NCI-H345 (cell line): Measurements from ENCODE around the gene DDN.

Experiments
- DNase-seq: peaks from one replicate; lab custom pipeline; 2025; lab: John Stamatoyannopoulos, UW

DDN gene

DNA sequence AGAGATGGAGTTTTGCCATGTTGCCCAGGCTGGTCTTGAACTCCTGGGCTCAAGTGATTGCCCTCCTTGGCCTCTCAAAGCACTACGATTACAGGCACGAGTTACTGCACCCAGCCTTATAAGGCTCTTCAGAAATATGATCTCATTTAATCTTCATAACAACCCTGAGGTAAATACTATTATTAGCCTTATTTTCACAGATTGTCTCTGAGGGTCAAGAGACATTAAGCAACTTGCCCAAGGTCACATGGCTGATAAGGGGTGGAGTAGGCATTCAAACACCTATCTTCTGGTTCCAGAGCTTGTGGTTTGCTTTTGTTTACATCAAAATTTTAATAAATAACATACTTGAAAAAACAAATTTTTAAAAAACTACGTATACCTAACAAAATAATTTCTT is 14.3 kb upstream of the DDN start:
- DNase-seq: no peak

- no peak for DNase-seq
Observed at GRCh38 chr12:49012739-49013138, 13.6 kb upstream of the DDN start.

DNA sequence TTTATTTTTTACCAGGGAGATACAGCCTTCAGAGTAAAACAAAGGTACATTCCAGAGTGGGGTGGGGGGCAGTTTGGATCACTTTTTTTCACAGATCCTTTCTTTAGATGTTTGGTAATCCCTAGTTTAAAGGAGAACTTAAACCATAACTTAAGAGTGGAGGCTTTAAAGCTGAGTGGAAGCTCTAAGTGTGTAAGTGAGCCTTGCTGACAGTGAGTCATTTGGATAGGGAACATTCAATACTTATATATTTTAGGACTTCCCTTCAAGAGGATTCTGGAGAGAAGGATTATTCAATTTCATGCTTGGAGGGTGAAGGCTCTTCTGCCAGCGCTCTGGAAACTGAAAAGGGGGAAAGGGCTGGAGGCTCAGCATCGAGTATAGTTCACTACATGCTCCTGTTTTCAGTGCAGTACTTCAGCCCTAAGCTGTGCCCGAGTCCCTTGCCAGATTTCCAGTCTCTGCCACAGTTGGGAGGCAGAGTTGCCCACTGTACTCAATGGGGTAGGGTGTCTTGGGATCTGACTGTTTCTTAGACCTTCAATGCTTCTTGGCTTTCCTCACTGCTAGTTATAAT is 11.0 kb upstream of the DDN start:
- no peak for DNase-seq

DNA sequence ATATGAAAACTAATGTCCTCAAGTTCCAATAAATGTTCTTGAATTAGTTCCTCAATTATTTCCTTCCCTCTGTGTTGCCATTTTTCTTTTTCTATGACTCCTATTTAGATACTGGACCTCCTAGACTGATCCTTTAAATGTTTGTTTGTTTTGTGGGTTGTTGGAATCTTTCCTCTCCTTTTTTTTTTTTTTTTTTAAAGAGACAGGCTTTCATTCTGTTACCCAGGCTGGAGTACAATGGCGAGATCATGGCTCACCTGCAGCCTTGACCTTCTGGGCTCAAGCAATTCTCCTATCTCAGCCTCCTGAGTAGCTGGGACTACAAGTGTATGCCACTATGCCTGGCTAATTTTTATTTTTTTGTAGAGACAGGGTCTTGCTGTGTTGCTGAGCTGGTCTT is 9.8 kb upstream of the DDN start:
- no peak for DNase-seq

DNA sequence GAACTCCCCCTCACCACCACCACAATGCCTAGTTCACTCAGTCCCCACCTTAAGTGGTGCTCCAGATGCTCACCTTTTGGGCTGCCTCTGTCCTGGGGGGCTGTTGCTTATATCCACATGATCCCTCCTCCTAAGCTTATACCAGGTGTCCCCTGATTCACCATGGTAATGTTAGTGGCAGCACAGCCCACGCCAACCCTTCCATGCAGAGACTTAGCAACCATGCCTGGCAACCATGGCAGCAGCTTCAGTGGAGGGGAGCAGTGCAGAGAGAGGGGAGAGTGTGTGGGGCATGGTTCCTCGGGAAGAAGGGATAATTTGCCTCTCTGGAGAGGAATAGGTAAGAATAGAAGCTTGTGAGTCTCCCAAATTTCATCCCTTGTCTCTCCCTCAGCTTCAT is 1.2 kb upstream of the DDN start:
- no peak for DNase-seq

DNA sequence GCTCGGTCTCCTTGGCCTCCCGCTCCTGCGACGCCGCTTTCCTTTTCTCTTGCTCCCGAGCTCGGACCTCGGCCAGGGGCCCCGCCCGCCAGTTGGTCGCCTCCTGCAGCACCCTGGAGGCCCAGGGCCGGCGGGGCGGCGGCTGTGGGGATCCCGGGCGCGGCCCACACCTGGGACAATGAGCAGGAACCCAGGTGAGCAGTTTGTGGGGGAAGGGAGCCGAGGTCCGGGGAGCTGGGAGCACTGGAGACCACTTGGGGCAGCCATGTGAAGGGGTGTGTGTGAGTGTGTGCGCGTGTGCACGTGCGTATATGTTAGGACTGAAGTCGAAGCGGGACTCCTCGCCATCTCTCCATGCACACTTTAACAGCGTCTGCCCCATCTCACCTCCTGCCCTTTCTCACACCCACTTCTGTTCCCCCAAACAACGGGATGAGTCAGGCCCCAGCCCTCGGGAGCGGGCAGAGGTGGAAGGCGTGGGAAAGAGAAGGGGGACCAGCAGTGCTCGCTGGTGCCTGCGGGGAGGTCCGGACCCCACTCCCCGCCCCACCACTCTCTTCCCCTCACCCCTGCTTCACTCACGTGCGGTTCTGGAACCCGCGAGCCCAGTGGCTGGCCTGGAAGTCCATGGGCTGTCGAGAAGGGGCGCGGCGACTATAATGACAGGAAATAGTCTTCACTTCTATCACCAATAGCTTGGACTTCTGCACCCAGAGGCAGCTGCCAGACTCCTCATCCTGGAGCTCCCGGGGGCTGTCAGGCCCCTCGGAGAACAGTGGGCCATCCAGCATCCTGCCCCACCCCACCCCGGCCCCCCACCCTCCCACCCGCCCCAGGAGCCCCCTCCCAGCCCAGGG is 450 bp downstream of the DDN start:
- no peak for DNase-seq

DNA sequence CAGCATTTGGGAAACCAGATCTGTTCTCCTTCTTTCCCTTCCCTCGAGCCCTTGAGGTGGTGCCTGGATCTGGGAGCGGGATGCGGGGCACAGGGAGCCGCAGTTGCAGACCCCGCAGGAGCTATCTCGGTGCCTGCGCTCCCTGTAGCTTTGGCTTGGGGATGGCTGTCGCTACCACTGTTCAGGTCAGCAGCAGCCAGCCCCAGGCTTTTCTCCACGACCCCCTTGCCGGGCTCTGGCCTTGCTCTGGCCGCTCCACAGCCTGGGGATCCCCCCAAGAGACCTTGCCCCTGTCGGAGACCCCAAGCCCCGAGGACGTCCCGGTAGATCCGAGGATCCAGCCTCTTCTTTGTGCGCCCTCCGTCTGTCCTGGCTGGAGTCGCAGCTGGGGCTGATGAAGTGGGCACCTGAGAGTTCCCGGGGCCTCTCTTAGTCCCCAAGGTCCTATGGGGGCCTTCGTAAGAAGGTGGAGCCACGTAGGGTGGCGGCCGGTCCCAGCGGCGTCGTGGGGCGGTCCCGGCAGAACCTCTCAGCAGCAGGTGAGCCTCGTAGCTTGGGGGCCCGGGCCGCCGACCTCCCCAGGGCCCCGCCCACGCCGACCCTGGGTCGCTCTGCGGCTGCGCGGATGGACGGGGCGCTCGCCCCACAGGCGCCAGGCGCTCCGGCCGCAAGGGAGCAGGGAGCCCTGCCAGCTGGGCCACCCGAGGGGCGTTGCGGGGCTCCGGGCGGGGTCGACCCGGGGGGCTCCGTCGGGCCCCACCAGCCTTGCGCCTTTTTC is 1.3 kb downstream of the DDN start:
- DNase-seq: peak; percentile 11

- DNase-seq: peak; percentile 28
Observed at GRCh38 chr12:48996794-48997718, 2.1 kb downstream of the DDN start.

GRCh38 chr12:48995086-48995879 is 3.9 kb downstream of the DDN start:
- DNase-seq: peak; percentile 39

- DNase-seq: no peak
Observed at GRCh38 chr12:48994224-48995085, 4.7 kb downstream of the DDN start.

DNA sequence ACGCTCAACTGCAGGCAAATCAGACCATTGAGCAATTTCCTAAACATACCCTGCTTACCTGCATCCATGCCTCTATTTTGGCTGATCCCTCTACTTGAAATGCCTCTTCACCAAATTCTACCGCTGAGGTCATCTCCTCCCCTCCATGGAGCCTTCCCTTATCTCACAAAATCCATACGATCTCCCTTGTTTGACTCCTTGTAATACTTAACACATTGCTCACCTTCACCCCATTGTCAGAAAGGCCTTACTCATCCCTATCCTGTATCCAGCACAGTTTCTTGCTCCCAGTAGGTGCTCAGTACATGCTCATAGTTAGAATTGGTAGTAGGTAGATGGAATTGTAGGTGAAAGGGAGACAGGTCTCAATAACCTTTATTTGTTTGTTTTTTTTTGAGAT is 5.4 kb downstream of the DDN start:
- no peak for DNase-seq

- no peak for DNase-seq
Observed at GRCh38 chr12:48991247-48992050, 7.7 kb downstream of the DDN start.

- peak; percentile 19 for DNase-seq
Observed at GRCh38 chr12:48990552-48990951, 8.6 kb downstream of the DDN start.

DNA sequence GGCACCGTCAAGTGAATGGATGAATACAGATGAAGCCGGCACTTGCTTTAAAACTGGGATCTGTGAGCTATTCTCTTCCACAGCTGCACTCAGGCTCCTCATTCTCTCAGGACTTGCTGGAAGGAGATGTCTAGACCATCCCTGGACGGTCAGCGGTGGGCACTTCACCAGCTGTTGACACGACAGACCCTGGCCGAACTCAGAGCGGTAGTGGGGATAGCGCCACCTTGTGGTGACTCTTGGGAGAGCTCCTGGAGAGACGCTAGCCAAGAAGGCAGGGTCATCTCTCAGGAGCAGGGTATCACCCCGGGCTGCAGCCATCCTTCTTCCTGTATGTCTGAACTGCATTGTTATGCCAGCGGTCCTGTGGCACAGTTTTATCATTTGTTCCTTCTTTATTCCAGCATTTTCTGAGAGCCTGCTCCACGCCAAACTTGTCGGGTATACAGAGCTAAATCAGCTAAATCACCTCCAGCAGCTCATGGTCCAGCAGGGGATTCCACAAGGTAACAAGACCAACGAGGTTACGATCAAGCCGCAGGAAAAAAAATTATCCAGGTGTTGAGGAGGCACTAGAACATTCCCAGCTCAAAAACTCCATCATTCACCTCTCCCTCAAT is 11.0 kb downstream of the DDN start:
- DNase-seq: no peak

DNA sequence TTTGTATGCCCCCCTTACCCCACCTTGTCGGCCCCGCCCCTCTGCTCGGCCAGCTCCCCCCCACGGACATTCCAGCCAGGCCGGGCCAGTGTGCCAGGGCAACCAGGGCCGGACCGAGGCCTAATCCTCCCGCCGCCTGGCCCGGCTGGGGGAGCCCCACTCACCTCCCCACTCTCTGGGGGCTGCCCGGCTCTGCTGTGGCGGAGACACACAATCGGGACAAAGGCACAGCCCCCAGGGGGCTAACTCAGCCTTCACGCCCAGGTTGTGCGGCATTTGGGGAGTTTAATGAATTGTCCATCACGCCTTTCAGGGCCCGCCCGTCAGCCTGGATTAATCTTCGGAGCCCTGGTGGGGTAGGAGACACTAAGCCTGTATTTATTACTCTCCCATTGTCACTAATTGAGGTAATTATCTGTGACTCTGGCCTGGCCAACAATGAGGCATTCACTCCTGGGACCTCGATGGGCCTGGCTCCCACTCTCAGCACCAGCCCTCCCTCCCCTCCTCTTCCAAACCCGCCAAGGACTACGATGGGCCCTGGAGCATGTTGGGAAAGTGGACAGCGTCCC is 12.4 kb downstream of the DDN start:
- no peak for DNase-seq

- DNase-seq: no peak
Observed at GRCh38 chr12:48985901-48986300, 13.3 kb downstream of the DDN start.

DNA sequence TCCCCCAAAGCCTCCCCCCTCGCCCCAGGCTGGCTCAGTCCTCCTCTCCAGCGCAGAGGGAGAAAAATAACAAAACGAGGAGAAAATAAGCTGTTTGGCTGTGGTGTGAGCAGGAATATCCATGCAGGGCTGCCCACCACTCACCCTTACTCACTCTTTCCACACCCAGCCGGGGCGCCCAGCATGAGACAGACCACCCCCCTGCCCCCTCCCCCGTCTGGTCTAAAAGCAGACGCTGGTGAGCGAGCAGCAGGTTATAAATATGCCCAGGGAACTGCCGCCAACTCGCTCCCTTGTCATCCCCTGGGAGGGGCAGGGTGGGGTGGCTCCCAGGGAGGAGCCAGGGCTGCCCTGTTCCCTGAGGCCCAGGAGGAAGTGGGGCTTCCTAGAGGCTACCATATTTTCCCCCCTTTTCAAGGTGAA is 13.7 kb downstream of the DDN start:
- DNase-seq: no peak

DNA sequence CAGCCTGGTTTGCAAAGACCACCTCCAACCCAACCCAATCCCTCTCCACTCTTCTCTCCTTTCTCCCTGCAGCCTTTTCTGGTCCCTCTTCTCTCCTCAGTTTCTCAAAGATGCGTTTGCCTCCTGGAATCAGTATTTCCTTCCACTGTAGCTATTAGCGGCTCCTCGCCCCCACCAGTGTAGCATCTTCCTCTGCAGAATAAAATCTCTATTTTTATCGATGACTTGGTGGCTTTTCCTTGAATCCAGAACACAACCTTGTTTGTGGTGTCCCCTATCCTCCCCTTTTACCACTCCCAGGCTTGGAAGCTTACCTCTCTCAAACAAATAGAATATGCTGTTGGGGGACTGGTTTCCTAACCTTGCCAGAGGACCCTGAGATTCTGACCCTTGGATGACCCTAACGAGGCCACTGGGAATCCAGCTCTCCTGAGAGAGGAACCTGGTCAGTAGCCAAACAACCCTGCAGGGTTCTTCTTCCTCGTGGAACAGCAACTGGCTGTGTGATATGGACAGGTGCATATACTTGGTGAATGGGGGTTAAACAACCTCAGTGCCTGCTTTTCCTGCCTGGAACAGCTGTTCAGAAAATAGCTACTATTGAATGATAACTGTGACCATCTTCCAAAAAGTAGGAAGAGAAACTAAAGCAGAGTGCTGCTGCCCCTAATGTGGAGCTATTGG is 16.6 kb downstream of the DDN start:
- no peak for DNase-seq
